Non-pigmented ciliary epithelial cell (primary cell): ENCODE results near the gene COG7.
"Not testable (repeated sequence)": the region's sequence is repeated elsewhere in the genome, so short reads cannot be mapped to it uniquely, and the experiment has no call there.

Source experiments
- DNase-seq: peaks from one replicate; pipeline ENCODE4 v3.0.0-alpha.2; 2010; ENCODE audit warnings: low read depth

COG7 gene

DNA sequence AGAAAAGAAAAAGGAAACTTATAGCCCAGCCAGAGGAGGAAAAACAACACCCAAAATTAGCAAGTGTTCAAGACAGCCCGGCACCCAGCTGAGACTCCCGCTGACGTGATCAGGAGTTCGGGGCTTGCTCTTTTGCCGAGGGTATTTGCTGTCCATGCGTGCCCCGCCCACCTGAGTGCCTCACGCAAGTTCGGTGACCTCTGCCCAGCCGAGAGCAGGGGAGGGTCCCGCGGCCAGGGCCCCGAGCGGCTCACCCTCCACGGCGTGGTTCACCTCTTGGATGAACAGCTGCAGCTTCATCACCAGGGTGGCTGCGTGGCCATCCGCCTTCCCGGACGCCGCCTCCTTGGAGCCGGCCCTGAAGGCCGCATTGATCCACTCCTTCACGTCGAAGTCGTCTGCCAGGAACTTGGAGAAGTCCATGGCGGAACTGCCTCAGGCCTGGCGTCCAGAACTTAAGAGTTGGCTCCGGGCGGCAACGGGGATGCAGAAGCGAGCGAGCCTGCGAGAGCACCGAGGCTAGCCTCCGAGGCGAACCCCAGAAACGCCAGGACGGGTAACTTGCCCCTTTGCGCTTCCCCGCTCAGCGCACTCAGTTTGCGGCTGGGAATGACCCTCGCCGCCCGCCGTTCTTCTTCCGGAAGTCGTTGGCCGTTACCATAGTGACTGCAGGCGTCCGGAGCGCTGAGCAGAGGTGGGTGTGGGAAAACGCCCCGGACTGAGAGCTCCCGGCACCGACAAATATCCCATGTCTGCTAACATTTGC is at the start of gene COG7:
COG7 (minus strand) TSS at position 618 of the 766 bp plus-strand sequence; CDS start at position 423, 195 bp downstream.
- DNase-seq, result peak; percentile 41

DNA sequence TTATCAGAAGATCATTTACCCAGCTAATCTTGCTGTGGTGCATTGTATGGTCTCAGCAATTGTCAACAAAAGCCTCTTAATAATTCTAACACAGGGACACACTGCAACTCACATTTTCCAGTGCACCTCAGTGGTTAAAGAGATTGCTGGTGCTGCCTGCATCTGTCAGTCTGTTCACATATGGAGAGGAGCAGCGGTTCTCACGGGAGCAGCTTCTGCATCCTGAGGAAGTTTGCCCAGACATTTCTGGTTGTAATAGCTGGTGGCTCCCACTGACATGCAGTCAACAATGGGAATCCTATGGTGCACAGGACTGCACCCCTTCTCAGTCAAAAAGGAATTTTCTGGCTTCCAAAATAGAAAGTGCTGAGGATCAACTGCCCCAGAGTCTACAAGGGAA is 49.5 kb upstream of the COG7 start:
- no peak for DNase-seq

DNA sequence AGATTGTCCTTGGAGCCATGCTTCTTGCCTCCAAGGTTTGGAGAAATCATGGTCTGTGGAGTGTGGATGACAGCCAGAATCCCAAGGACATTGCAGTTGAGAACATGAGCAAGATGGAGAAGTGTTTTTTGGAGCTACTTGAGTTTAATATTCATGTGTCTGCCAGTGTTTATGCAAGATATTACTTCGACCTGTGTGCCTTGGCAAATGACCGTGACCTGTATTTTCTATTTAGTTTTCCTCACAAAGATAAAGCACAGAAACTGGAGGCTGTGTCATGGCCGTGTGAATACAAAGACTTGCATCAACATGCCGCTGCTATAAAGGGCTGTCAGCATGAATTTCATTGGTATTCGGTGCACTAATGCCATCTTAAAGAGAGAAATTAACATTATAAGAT is 48.3 kb upstream of the COG7 start:
- no peak for DNase-seq

DNA sequence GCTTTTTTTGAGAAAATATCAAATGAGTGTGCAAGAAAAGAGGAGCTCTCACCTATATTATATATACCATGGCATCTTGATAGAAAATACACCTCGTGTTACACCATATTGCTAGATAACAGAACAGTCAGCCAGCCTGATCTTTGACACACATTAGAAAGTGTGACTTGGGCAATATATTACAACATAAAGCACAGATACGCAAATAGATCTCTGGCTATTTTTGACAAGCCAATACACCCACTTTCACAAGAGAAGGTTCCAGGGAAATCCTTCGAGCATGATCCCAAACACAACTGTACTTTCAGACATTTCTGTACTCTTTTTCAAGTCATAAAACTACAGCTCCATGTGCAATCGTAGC is 47.9 kb upstream of the COG7 start:
- DNase-seq, result no peak

GRCh38 chr16:23500212-23500861 is 47.3 kb upstream of the COG7 start:
- DNase-seq, result no peak

DNA sequence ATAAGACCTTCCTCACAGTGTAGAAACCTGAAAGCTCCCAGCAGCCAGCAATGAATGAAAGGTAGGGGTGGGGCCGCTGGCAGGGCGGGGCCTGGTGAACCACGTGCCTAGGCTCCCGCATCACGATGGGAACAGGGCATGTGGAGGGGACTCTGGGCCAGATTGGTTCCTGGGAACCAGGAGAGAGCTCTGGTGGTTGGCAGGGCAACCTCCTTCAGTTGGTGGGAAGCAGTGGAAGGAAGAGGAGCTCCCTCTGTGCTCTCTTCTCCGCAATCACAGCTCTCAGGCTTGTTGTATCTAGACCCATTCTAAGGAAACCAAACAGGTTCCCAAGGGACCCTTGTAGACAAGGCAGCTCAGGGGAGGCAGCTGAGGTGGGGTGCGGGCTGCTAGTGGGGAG is 46.8 kb upstream of the COG7 start:
- no peak for DNase-seq

GRCh38 chr16:23498863-23499262 is 45.9 kb upstream of the COG7 start:
- no peak for DNase-seq

GRCh38 chr16:23497543-23497868 is 44.5 kb upstream of the COG7 start:
- DNase-seq, result no peak

DNA sequence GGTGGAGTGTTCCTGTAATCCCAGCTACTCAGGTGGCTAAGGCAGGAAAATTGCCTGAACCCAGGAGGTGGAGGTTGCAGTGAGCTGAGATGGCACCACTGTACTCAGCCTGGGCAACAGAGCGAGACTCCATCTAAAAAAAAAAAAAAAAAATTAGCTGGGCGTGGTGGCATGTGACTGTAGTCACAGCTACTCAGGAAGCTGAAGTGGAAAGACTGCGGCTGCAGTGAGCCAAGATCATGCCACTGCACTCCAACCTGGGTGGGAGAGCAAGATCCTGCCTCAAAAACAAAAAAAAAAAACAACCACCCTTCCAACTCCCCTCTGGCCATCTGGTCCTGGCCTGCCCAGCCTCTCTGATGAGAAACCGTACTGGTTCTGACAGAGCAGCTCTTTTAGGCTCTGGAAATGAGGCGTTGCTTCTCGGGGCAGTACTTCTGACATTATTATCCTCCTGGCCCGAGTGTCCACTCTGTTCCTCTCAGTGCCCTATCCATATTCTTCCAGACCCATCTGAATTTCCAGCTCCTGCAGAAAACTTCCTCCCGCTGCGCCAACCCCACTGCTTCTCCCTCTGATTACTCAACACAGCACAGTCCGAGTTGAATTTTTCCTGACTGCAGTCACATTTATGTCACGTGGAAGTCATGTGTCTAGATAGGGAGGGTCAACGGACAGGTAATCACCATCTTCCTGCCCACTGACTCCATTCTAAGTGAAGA is 44.0 kb upstream of the COG7 start:
- DNase-seq, result no peak

DNA sequence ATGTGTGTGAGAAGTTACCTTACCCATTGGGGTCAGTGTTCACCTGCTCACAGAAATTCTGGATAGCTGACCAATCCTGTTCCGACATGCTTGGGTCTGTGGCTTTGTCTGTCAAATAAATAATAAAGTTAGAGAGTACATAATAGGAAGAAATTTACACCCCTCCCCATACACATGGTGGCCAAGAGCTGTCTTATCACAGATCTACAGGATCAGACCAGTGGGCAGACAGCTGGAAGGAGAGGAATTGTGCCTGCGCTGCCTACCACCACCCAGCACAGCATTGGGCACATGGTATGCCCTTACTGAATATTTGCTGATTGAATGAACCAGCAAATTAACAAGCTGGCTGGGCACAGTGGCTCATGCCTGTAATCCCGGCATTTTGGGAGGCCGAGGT is 42.7 kb upstream of the COG7 start:
- DNase-seq, result no peak

- DNase-seq, result no peak
Measured at GRCh38 chr16:23494188-23494587, 41.2 kb upstream of the COG7 start.

GRCh38 chr16:23491490-23492391 is 38.8 kb upstream of the COG7 start:
- no peak for DNase-seq

DNA sequence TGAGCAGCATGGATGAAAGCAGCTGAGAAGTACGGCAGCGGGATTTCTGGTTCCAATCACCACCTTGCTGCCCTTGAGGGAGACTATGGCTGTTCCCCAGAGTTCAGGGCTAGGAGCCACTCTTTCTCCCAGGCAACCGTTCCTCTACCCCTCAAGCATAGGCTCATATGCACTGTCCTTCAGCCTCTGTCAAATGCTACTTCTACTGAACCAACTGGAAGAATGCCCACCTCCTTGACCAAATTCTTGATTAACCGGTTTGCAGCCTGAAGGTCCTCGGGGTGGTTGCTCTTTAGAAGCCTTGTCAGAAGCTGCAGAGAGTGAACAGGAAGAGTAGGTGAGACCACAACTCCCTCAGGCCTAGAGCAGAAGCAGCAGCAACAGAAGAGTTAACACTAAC is 33.5 kb upstream of the COG7 start:
- no peak for DNase-seq

GRCh38 chr16:23485841-23486240 is 32.9 kb upstream of the COG7 start:
- DNase-seq, result no peak

DNA sequence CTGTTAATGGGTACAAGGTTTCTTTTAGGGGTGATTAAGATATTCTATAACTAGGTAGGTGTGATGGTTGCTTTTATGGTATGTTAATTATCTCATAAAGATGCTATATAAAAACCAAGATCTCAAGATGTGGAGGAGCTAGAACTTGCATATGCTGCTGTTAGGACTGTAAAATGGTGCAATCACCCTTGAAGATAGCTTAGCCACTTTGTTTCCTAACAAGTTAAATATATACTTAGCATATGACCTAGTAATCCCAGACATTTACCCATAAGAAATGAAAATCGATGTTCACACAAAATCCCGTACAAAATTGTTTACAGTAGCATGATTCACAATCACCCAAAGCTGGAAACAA is 32.2 kb upstream of the COG7 start:
- DNase-seq, result no peak

GRCh38 chr16:23484510-23485256 is 31.7 kb upstream of the COG7 start:
- DNase-seq, result no peak

DNA sequence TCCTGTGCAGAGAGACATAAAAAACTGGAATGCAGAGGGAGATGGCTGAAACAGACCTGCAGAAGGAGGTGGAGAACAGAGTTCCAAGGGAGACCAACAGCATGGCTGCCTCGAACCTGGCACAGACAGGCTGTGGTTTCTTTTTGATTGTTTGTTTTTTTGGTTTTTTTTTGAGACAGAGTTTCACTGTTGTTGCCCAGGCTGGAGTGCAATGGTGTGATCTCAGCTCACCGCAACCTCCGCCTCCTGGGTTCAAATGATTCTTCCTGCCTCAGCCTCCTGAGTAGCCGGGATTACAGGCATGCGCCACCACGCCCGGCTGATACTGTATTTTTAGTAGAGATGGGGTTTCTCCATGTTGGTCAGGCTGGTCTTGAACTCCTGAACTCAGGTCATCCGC is 30.5 kb upstream of the COG7 start:
- DNase-seq, result not testable (repeated sequence)

- DNase-seq, result no peak
Measured at GRCh38 chr16:23482778-23483177, 29.8 kb upstream of the COG7 start.

GRCh38 chr16:23480257-23480656 is 27.3 kb upstream of the COG7 start:
- no peak for DNase-seq

GRCh38 chr16:23479138-23479537 is 26.1 kb upstream of the COG7 start:
- DNase-seq, result no peak

GRCh38 chr16:23478566-23478965 is 25.6 kb upstream of the COG7 start:
- no peak for DNase-seq

DNA sequence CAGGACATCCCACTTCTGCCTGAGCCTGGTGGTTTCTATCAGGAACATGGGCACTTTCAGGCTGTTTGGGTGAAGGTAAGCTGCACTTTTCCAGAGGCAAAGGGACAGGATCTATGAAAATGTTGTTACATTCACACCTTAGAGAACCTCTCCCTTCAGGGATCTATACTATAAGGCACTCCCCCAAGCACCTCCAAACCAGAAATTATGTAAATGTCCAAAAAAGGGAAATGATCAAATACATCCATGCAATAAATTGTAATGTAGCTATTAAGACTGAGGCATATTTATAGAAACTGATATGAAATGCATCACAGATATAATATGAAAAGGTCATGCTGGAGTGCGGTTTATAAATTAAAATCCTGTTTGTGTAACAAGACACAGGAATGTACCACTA is 23.3 kb upstream of the COG7 start:
- DNase-seq, result no peak
